Lung (tissue), 12 donors: ENCODE results near the gene AQP6. TPM values are rescaled to one million over a fixed set of nuclear protein-coding genes. Genes with fewer than 3 reads are reported as not detected.

Experiments used
- ATAC-seq: fragments of 200-7000 bp; cut with Tn5 transposase; one replicate; pipeline ENCODE4 v1.9.1; 2020; ENCODE audit warnings: moderate number of reproducible peaks; ENCODE audit not compliant: insufficient read depth, low FRiP score
- DNase-seq, 3 donors: peaks; one replicate each; pipeline ENCODE4 v3.0.0-alpha.2; 2013 to 2017
- H3K27ac ChIP-seq, 2 donors: one replicate each; pipeline ENCODE4 v1.5.1; 2013; ENCODE audit warnings: mild to moderate bottlenecking in 2 of 2, moderate library complexity in 2 of 2, control low read depth in 1 of 2, inconsistent platforms in 1 of 2, low read depth in 1 of 2, low read length in 1 of 2
- H3K27me3 ChIP-seq, 3 donors: one replicate each; pipeline ENCODE4 v1.5.1; 2013; ENCODE audit warnings: low read length in 2 of 3; ENCODE audit not compliant: control insufficient read depth in 3 of 3, insufficient read depth in 3 of 3
- H3K36me3 ChIP-seq, 4 donors: one replicate each; pipeline ENCODE4 v1.5.1; 2013; ENCODE audit warnings: low read length in 4 of 4, mild to moderate bottlenecking in 1 of 4, moderate library complexity in 1 of 4; ENCODE audit not compliant: control insufficient read depth in 4 of 4, insufficient read depth in 4 of 4
- H3K4me1 ChIP-seq, 5 donors: one replicate each; pipeline ENCODE4 v1.5.1; 2013; ENCODE audit warnings: low read length in 5 of 5, mild to moderate bottlenecking in 2 of 5, moderate library complexity in 1 of 5; ENCODE audit not compliant: control insufficient read depth in 5 of 5, insufficient read depth in 5 of 5
- H3K4me3 ChIP-seq: one replicate; pipeline ENCODE4 v1.5.1; 2013; ENCODE audit warnings: mild to moderate bottlenecking, control low read depth, moderate library complexity
- H3K9ac ChIP-seq, 2 donors: one replicate each; pipeline ENCODE4 v1.5.1; 2013; ENCODE audit warnings: low read length in 2 of 2, control low read depth in 1 of 2; ENCODE audit not compliant: insufficient read depth in 1 of 2
- H3K9me3 ChIP-seq, 4 donors: one replicate each; pipeline ENCODE4 v1.5.1; 2013; ENCODE audit warnings: low read length in 3 of 4, mild to moderate bottlenecking in 1 of 4, moderate library complexity in 1 of 4; ENCODE audit not compliant: control insufficient read depth in 4 of 4, insufficient read depth in 3 of 4
- CTCF ChIP-seq: IDR thresholded peaks from 2 replicates; pipeline ENCODE4 v1.5.1; 2012; ENCODE audit warnings: mild to moderate bottlenecking; ENCODE audit errors: control extremely low read depth, extremely low read depth
- WGBS, 2 donors: extraction: QIAGEN DNeasy Blood & Tissue Kit; methylation state at CpG; one replicate each; pipeline ENCODE4 v1.1.7; 2013; 5-methylcytosine and 5-hydroxymethylcytosine counted together
- polyA plus RNA-seq, 2 donors: library from polyadenylated mRNA; stranded (reverse); fragments of 200-250 nt; gene quantifications; one replicate each; pipeline ENCODE4 v1.2.1, GENCODE V29; 2013
- total RNA-seq, 2 donors: library from RNA; depleted of rRNA in 1 of 2; stranded (reverse); fragments of >200 nt in 1 of 2; gene quantifications; one replicate each; pipeline ENCODE4 v1.2.1, GENCODE V29; 2014 to 2021
- donor health status: control.
- donor health status: control.
- donor health status: Bipolar disorder and iron deficiency.
- donor health status: healthy.
- donor health status: DM: yes; HTN: yes; CAD: no.

The AQP6 gene
- total and polyA plus RNA-seq, 4 donors = 0.03 to 0.40 (median 0.19) TPM

- no peak overlapping the region for H3K4me3 ChIP-seq
- TF ChIP-seq CTCF = no peak
- H3K9me3 ChIP-seq = no peaks in the 10 kb centered on the region
- H3K9ac ChIP-seq = no peak overlapping the region
- H3K4me1 ChIP-seq = peaks cover 0 to 18% (median 0%) of the 10 kb centered on the region in 5 donors
- no peak overlapping the region for H3K27ac ChIP-seq
- no peak for DNase-seq
- no peak for ATAC-seq
- no peaks in the 10 kb centered on the region for H3K36me3 ChIP-seq
- H3K27me3 ChIP-seq = peaks cover 0 to 26% (median 3%) of the 10 kb centered on the region in 3 donors
- 79 to 89% methylated on average over 9 of the region's 9 CpGs for WGBS, 2 donors
Observed at GRCh38 chr12:49972129-49972528, 618 bp upstream of the AQP6 start.

- no peaks in the 10 kb centered on the region for H3K36me3 ChIP-seq
- ATAC-seq (no peak), DNase-seq (no peak)
- H3K27ac ChIP-seq = no peak overlapping the region
- peaks cover 0 to 23% (median 0%) of the 10 kb centered on the region in 3 donors for H3K27me3 ChIP-seq
- no peak overlapping the region for H3K9ac ChIP-seq
- WGBS, 2 donors = 85 to 93% methylated on average over 19 of the region's 19 CpGs
- no peaks in the 10 kb centered on the region for H3K9me3 ChIP-seq
- H3K4me1 ChIP-seq = peaks cover 0 to 10% (median 0%) of the 10 kb centered on the region in 5 donors
- TF ChIP-seq CTCF = no peak
- no peak overlapping the region for H3K4me3 ChIP-seq
Observed at GRCh38 chr12:49973361-49973830, 649 bp downstream of the AQP6 start.

- no peak overlapping the region for H3K27ac ChIP-seq
- peak; percentile 14 for TF ChIP-seq CTCF
- peaks cover 0 to 10% (median 0%) of the 10 kb centered on the region in 5 donors for H3K4me1 ChIP-seq
- no peaks in the 10 kb centered on the region for H3K36me3 ChIP-seq
- peak; percentile 75 to 81 (median 78) for DNase-seq
- H3K4me3 ChIP-seq = no peak overlapping the region
- WGBS, 2 donors = 48 to 55% methylated on average over 15 of the region's 15 CpGs
- no peak overlapping the region for H3K9ac ChIP-seq
- H3K27me3 ChIP-seq = peaks cover 0 to 18% (median 0%) of the 10 kb centered on the region in 3 donors
- H3K9me3 ChIP-seq = no peaks in the 10 kb centered on the region
- ATAC-seq = no peak
Observed at GRCh38 chr12:49974231-49974675, 1.5 kb downstream of the AQP6 start.
